HG03135 (cell line): Measurements from ENCODE around the gene RRAD.
"Not testable (repeated sequence)": the region's sequence is repeated elsewhere in the genome, so short reads cannot be mapped to it uniquely, and the experiment has no call there.

Experiments used
- ATAC-seq: cut with Tn5 transposase; IDR thresholded peaks from one replicate; pipeline ENCODE4 v1.9.1; 2021; ENCODE audit warnings: mild to moderate bottlenecking, moderate library complexity; ENCODE audit not compliant: unreplicated experiment

The RRAD gene

GRCh38 chr16:66925322-66925840 lies at the start of gene RRAD:
Gene RRAD, minus strand, starts transcription at chr16:66925535. Its CDS starts 356 bp downstream, at chr16:66925179.
- ATAC-seq, result no peak

GRCh38 chr16:66974932-66975246 lies 49.6 kb upstream of the RRAD start:
- not testable (repeated sequence) for ATAC-seq

- ATAC-seq, result not testable (repeated sequence)
These were observed 49.0 kb upstream of the RRAD start for GRCh38 chr16:66974156-66974931.

- no peak for ATAC-seq
These were observed 48.4 kb upstream of the RRAD start for GRCh38 chr16:66973716-66974115.

GRCh38 chr16:66972983-66973382 lies 47.6 kb upstream of the RRAD start:
- ATAC-seq, result no peak

GRCh38 chr16:66970775-66971720 lies 45.7 kb upstream of the RRAD start:
- no peak for ATAC-seq

- no peak for ATAC-seq
These were observed 43.5 kb upstream of the RRAD start for GRCh38 chr16:66968847-66969246.

GRCh38 chr16:66964049-66964448 lies 38.7 kb upstream of the RRAD start:
- no peak for ATAC-seq

GRCh38 chr16:66961914-66962313 lies 36.6 kb upstream of the RRAD start:
- no peak for ATAC-seq

GRCh38 chr16:66961065-66961744 lies 35.9 kb upstream of the RRAD start, which contains the start of gene CES3:
Gene CES3, plus strand, starts transcription at chr16:66961266. Its CDS starts 42 bp downstream, at chr16:66961308.
- ATAC-seq, result no peak

- ATAC-seq, result no peak
These were observed 34.9 kb upstream of the RRAD start for GRCh38 chr16:66960270-66960669.

GRCh38 chr16:66959704-66960161 lies 34.4 kb upstream of the RRAD start:
- ATAC-seq, result no peak

- no peak for ATAC-seq
These were observed 33.7 kb upstream of the RRAD start for GRCh38 chr16:66958857-66959703.

- ATAC-seq, result not testable (repeated sequence)
These were observed 30.8 kb upstream of the RRAD start for GRCh38 chr16:66956154-66956457.

- not testable (repeated sequence) for ATAC-seq
These were observed 30.2 kb upstream of the RRAD start for GRCh38 chr16:66955363-66956153.

GRCh38 chr16:66954097-66954659 lies 28.8 kb upstream of the RRAD start:
- ATAC-seq, result no peak

GRCh38 chr16:66953462-66954096 lies 28.2 kb upstream of the RRAD start:
- ATAC-seq, result no peak

GRCh38 chr16:66952430-66953110 lies 27.2 kb upstream of the RRAD start:
- ATAC-seq, result no peak
